Measurements from ENCODE around the gene ZNF276. TPM values are rescaled to one million over a fixed set of nuclear protein-coding genes. Genes with fewer than 3 reads are reported as not detected.

The ZNF276 gene
- total and polyA plus RNA-seq, 2 of the 8 experiments (the other 6 are each of a cell fraction or from before 2014, with no cell fraction given), result 6.4 to 9.3 TPM

GRCh38 chr16:89697161-89697615 lies 24.1 kb upstream of the ZNF276 start:
- Histone ChIP-seq H3K4me3 (ENCODE audit: extremely low read depth in 1 of 4, insufficient read depth in 2 of 4, low read depth in 3 of 4, low read length in 4 of 4) (no peak overlapping the region), H3K79me2 (ENCODE audit: control insufficient read depth in 1 of 2, insufficient read depth in 2 of 2, low read length in 2 of 2) (no peaks in the 10 kb centered on the region), H3K4me2 (ENCODE audit: insufficient read depth in 1 of 2, low read depth in 2 of 2, low read length in 2 of 2) (no peak overlapping the region), H3K23ac (ENCODE audit: insufficient read length) (no peak overlapping the region), H4K8ac (ENCODE audit: extremely low read depth, insufficient read depth, low read length) (peak overlapping the region; percentile 64; the same call in 1 of the 2 replicates), H2AFZ (ENCODE audit: low read length) (no peak overlapping the region), H3K27me3 (replicated peaks in 1 of 4; ENCODE audit: control insufficient read depth in 3 of 4, extremely low read depth in 1 of 4, insufficient read depth in 3 of 4, low read length in 3 of 4) (no peaks in the 10 kb centered on the region), H2BK12ac (ENCODE audit: low read depth, low read length) (no peak overlapping the region), H3K4ac (replicated peaks; ENCODE audit: insufficient read length, low read depth, low read length) (no peak overlapping the region), H3K14ac (ENCODE audit: insufficient read length) (no peak overlapping the region), H4K5ac (ENCODE audit: insufficient read length, low read depth, low read length) (no peak overlapping the region), H3K79me1 (ENCODE audit: low read depth, low read length) (no peaks in the 10 kb centered on the region), H4K20me1 (replicated peaks in 1 of 2; ENCODE audit: control insufficient read depth in 1 of 2, insufficient read depth in 2 of 2, low read length in 2 of 2) (peaks cover 0 to 22% of the 10 kb centered on the region in 2 experiments), H3K9me3 (ENCODE audit: insufficient read depth in 2 of 2, low read depth in 1 of 2, low read length in 1 of 2) (no peaks in the 10 kb centered on the region), H3K36me3 (ENCODE audit: control insufficient read depth in 2 of 4, insufficient read depth in 4 of 4, low read length in 3 of 4) (peaks cover 3 to 30% (median 10%) of the 10 kb centered on the region in 4 experiments; a peak in 7 of 8 replicates), H2AK5ac (ENCODE audit: low read depth, low read length) (no peak overlapping the region), H2BK20ac (ENCODE audit: low read length) (no peak overlapping the region), H2BK15ac (ENCODE audit: low read length) (no peak overlapping the region), H3K27ac (ENCODE audit: low read depth, low read length) (no peak overlapping the region), H3K4me1 (replicated peaks in 1 of 4; ENCODE audit: control insufficient read depth in 3 of 4, insufficient read depth in 4 of 4, low read length in 3 of 4) (peaks cover 0 to 11% (median 5%) of the 10 kb centered on the region in 4 experiments; a peak in 5 of 7 replicates), H3K56ac (replicated peaks; ENCODE audit: insufficient read length, low read depth, low read length) (no peak overlapping the region), H4K91ac (replicated peaks; ENCODE audit: insufficient read length, low read length) (no peak overlapping the region), H2BK5ac (ENCODE audit: low read depth, low read length) (no peak overlapping the region), H3K23me2 (ENCODE audit: low read depth, low read length) (peaks cover 13% of the 10 kb centered on the region; the same call in 1 of the 2 replicates), H2BK120ac (replicated peaks; ENCODE audit: low read depth, low read length) (no peak overlapping the region), H3K9ac (replicated peaks in 1 of 4; ENCODE audit: extremely low read depth in 1 of 4, low read depth in 3 of 4, low read length in 3 of 4) (no peak overlapping the region), H3K18ac (ENCODE audit: extremely low read depth, low read length) (no peak overlapping the region)
- POLR2A ChIA-PET (ENCODE audit: partially characterized antibody), result interaction anchor here (1.0 to 6.6 kb wide), 12 partner anchors 9 to 221 kb away, joined by 3 to 59 read pairs (median 4); partner anchors contain the start of genes CDK10, CPNE7 and VPS9D1
- CTCF ChIA-PET (ENCODE audit: partially characterized antibody), result interaction anchor here (0.6 to 1.6 kb wide), 6 partner anchors 9 to 225 kb away, joined by 3 to 7 read pairs (median 3); no protein-coding TSS in a partner anchor
- no peak for FAIRE-seq
- DNase-seq (ENCODE audit: low read depth in 1 of 2, low spot score in 2 of 2), result no peak
- TF ChIP-seq NANOG (IDR thresholded peaks at IDR 0.05; ENCODE audit: insufficient read depth, low read depth, low read length, poor library complexity, severe bottlenecking), result no peak
- WGBS, 2 experiments (ENCODE audit: extremely low coverage in 1 of 2, insufficient coverage in 1 of 2, insufficient read length in 1 of 2, insufficient replicate concordance in 2 of 2, low coverage in 1 of 2, low lambda C conversion rate in 2 of 2, missing lambda C conversion rate in 1 of 2), result 88% methylated on average over 16 of the region's 19 CpGs; no CpG with 5 or more reads in 1 of the 2 experiments

All from H1 (cell line).